Liver (tissue), 9 donors: ENCODE results near the gene MAMDC2. TPM values are rescaled to one million over a fixed set of nuclear protein-coding genes. Genes with fewer than 3 reads are reported as not detected.

Experiments used
- DNase-seq: peaks from one replicate; pipeline ENCODE4 v3.0.0-alpha.2; 2017; ENCODE audit warnings: low spot score
- H3K27ac ChIP-seq, 2 donors: one replicate each; pipeline ENCODE4 v1.7.0; 2013; ENCODE audit warnings: inconsistent platforms in 2 of 2, low read length in 2 of 2, control low read depth in 1 of 2, low read depth in 1 of 2, mild to moderate bottlenecking in 1 of 2
- H3K27me3 ChIP-seq, 4 donors: one replicate each; pipeline versions ENCODE4 v1.6.1 to v1.7.0; 2013; ENCODE audit warnings: low read length in 3 of 4, inconsistent platforms in 1 of 4, mild to moderate bottlenecking in 1 of 4, moderate library complexity in 1 of 4; ENCODE audit not compliant: control insufficient read depth in 4 of 4, insufficient read depth in 4 of 4
- H3K36me3 ChIP-seq, 4 donors: one replicate each; pipeline versions ENCODE4 v1.6.1 to v1.7.0; 2013; ENCODE audit warnings: low read length in 3 of 4, mild to moderate bottlenecking in 3 of 4, low read depth in 1 of 4, moderate library complexity in 1 of 4; ENCODE audit not compliant: control insufficient read depth in 4 of 4, insufficient read depth in 3 of 4
- H3K4me1 ChIP-seq, 4 donors: one replicate each; pipeline versions ENCODE4 v1.6.1 to v1.7.0; 2013; ENCODE audit warnings: low read length in 3 of 4, mild to moderate bottlenecking in 3 of 4, moderate library complexity in 1 of 4; ENCODE audit not compliant: control insufficient read depth in 4 of 4, insufficient read depth in 4 of 4
- H3K4me3 ChIP-seq, 3 donors: one replicate each; pipeline versions ENCODE4 v1.6.1 to v1.7.0; 2013; ENCODE audit warnings: low read length in 3 of 3, control low read depth in 1 of 3, low read depth in 1 of 3, mild to moderate bottlenecking in 1 of 3
- H3K9ac ChIP-seq, 2 donors: one replicate each; pipeline ENCODE4 v1.7.0; 2013; ENCODE audit warnings: low read length in 2 of 2, mild to moderate bottlenecking in 2 of 2, moderate library complexity in 2 of 2, control low read depth in 1 of 2, low read depth in 1 of 2
- H3K9me3 ChIP-seq, 4 donors: one replicate each; pipeline versions ENCODE4 v1.6.1 to v1.7.0; 2013; ENCODE audit warnings: low read length in 3 of 4; ENCODE audit not compliant: control insufficient read depth in 4 of 4
- FOXA1 ChIP-seq: IDR thresholded peaks from 2 replicates; pipeline ENCODE4 v1.6.1; 2016; ENCODE audit warnings: antibody characterized with exemption
- GABPA ChIP-seq, 2 donors: IDR thresholded peaks in 1 of 2; conservative IDR thresholded peaks in 1 of 2; 2 replicates each; pipeline ENCODE4 v1.6.1; 2016; ENCODE audit warnings: antibody characterized with exemption in 2 of 2, mild to moderate bottlenecking in 1 of 2, moderate library complexity in 1 of 2
- HNF4A ChIP-seq, 2 donors: conservative IDR thresholded peaks; 2 replicates each; pipeline ENCODE4 v1.6.1; 2016; ENCODE audit warnings: antibody characterized with exemption in 2 of 2, mild to moderate bottlenecking in 2 of 2
- HNF4G ChIP-seq: IDR thresholded peaks from 2 replicates; pipeline ENCODE4 v1.6.1; 2016; ENCODE audit warnings: antibody characterized with exemption
- JUND ChIP-seq, 2 donors: IDR thresholded peaks; 2 replicates each; pipeline ENCODE4 v1.6.1; 2016; ENCODE audit warnings: antibody characterized with exemption in 2 of 2
- NR2F2 ChIP-seq: IDR thresholded peaks from 2 replicates; pipeline ENCODE4 v1.6.1; 2016; ENCODE audit warnings: antibody characterized with exemption
- RAD21 ChIP-seq, 2 donors: IDR thresholded peaks; 2 replicates each; pipeline ENCODE4 v1.6.1; 2016; ENCODE audit warnings: antibody characterized with exemption in 2 of 2, mild to moderate bottlenecking in 2 of 2
- RXRA ChIP-seq, 2 donors: IDR thresholded peaks; 2 replicates each; pipeline ENCODE4 v1.6.1; 2017 to 2018; ENCODE audit warnings: antibody characterized with exemption in 2 of 2, mild to moderate bottlenecking in 1 of 2
- SP1 ChIP-seq: IDR thresholded peaks from 2 replicates; pipeline ENCODE4 v1.6.1; 2018; ENCODE audit warnings: antibody characterized with exemption, mild to moderate bottlenecking
- TAF1 ChIP-seq: conservative IDR thresholded peaks from 2 replicates; pipeline ENCODE4 v1.6.1; 2016; ENCODE audit warnings: antibody characterized with exemption, mild to moderate bottlenecking
- YY1 ChIP-seq: IDR thresholded peaks from 2 replicates; pipeline ENCODE4 v1.6.1; 2016; ENCODE audit warnings: antibody characterized with exemption, mild to moderate bottlenecking
- WGBS: extraction: QIAGEN DNeasy Blood & Tissue Kit; methylation state at CpG from one replicate; pipeline ENCODE4 v1.1.7; 2013; 5-methylcytosine and 5-hydroxymethylcytosine counted together
- polyA plus RNA-seq, 2 donors: library from polyadenylated mRNA; stranded (reverse) in 1 of 2; unstranded in 1 of 2; fragments of 200-250 nt in 1 of 2; fragments of >200 nt in 1 of 2; fragmentation: Nextera tagmentation in 1 of 2; extraction: Ambion mirVana in 1 of 2; gene quantifications; one replicate each; pipeline versions ENCODE4 v1.2.1 to v1.2.3, GENCODE V29; 2013 to 2015
- total RNA-seq, 2 donors: library from RNA; depleted of rRNA; stranded (reverse); fragments of >200 nt; gene quantifications; one replicate each; pipeline ENCODE4 v1.2.3, GENCODE V29; 2014
- TF ChIP-seq, protein P1 (sequence below): IDR thresholded peaks from 2 replicates; pipeline ENCODE4 v1.6.1; 2016; ENCODE audit warnings: antibody characterized with exemption
- TF ChIP-seq, protein P2 (sequence below): IDR thresholded peaks from 2 replicates; pipeline ENCODE4 v1.6.1; 2016; ENCODE audit warnings: antibody characterized with exemption
- TF ChIP-seq, protein P3 (sequence below): IDR thresholded peaks from 2 replicates; pipeline ENCODE4 v1.6.1; 2016; ENCODE audit warnings: antibody characterized with exemption, mild to moderate bottlenecking
- TF ChIP-seq, protein P4 (sequence below): IDR thresholded peaks from 2 replicates; pipeline ENCODE4 v1.6.1; 2016; ENCODE audit warnings: antibody characterized with exemption
- donor health status: healthy.
- donor health status: healthy.
- donor health status: healthy.
- donor health status: healthy.
- donor health status: healthy.

Gene MAMDC2
- total and polyA plus RNA-seq, 4 donors, result 0.28 to 4.4 (median 1.0) TPM

DNA sequence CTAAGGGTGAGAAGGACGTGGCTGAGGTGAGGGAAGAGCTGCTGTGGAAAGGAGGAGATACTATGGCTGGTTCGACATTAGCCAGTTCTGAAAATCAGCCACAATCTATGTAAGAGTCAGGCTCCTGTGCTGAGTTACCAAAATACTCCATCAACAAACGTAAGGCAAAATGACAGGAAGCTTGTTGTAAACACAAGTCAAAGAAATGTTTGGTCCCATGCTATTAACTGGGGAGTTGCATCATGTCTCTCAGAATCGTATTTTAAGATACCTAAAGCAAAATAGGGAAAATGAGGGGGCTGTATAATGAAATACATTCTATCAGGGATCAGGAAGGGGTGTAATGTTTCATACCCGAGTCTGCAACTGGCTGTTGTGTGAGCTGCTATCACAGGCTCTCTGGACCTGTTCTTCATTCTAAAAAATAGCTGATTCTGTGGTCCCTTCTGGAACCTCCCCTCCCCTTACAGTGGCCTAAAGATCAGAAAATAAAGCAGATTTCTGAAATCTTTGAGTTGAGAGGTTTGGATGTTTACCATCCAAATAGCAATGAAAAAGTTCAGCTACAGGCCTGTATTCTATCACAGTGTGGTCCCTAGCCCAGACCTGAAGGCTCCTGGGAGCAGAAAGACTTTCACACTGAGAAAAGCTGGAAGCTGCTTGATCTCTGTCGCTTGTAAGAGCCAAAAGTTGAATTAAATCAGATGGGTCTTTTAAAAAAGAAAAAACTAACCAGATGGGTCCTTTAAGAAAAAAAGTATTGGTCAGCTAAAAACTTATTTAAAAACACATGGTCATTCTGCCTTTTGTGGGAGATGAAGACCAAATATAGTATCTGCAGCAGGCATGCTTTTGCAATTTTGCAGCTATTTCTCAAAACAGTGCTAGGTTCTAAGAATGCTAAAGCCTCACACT, 117.3 kb downstream of the MAMDC2 start:
- Histone ChIP-seq H3K4me3 (no peak overlapping the region), H3K27ac (no peak overlapping the region), H3K9ac (no peak overlapping the region), H3K36me3 (no peaks in the 10 kb centered on the region), H3K4me1 (no peaks in the 10 kb centered on the region), H3K27me3 (no peaks in the 10 kb centered on the region), H3K9me3 (no peaks in the 10 kb centered on the region)
- 75% methylated on average over 6 of the region's 6 CpGs for WGBS
- TF ChIP-seq YY1 (no peak), NR2F2 (no peak), HNF4G (no peak), JUND (IDR thresholded peaks at IDR 0.05) (no peak), TAF1 (no peak), SP1 (no peak), RXRA (IDR thresholded peaks at IDR 0.05) (no peak), FOXA1 (no peak), HNF4A (conservative IDR thresholded peaks at IDR 0.05) (no peak), RAD21 (IDR thresholded peaks at IDR 0.05) (no peak)
- TF ChIP-seq, protein P1, sequence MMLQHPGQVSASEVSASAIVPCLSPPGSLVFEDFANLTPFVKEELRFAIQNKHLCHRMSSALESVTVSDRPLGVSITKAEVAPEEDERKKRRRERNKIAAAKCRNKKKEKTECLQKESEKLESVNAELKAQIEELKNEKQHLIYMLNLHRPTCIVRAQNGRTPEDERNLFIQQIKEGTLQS, result no peak
- TF ChIP-seq, protein P2, sequence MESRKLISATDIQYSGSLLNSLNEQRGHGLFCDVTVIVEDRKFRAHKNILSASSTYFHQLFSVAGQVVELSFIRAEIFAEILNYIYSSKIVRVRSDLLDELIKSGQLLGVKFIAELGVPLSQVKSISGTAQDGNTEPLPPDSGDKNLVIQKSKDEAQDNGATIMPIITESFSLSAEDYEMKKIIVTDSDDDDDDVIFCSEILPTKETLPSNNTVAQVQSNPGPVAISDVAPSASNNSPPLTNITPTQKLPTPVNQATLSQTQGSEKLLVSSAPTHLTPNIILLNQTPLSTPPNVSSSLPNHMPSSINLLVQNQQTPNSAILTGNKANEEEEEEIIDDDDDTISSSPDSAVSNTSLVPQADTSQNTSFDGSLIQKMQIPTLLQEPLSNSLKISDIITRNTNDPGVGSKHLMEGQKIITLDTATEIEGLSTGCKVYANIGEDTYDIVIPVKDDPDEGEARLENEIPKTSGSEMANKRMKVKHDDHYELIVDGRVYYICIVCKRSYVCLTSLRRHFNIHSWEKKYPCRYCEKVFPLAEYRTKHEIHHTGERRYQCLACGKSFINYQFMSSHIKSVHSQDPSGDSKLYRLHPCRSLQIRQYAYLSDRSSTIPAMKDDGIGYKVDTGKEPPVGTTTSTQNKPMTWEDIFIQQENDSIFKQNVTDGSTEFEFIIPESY, result no peak
- TF ChIP-seq, protein P3, sequence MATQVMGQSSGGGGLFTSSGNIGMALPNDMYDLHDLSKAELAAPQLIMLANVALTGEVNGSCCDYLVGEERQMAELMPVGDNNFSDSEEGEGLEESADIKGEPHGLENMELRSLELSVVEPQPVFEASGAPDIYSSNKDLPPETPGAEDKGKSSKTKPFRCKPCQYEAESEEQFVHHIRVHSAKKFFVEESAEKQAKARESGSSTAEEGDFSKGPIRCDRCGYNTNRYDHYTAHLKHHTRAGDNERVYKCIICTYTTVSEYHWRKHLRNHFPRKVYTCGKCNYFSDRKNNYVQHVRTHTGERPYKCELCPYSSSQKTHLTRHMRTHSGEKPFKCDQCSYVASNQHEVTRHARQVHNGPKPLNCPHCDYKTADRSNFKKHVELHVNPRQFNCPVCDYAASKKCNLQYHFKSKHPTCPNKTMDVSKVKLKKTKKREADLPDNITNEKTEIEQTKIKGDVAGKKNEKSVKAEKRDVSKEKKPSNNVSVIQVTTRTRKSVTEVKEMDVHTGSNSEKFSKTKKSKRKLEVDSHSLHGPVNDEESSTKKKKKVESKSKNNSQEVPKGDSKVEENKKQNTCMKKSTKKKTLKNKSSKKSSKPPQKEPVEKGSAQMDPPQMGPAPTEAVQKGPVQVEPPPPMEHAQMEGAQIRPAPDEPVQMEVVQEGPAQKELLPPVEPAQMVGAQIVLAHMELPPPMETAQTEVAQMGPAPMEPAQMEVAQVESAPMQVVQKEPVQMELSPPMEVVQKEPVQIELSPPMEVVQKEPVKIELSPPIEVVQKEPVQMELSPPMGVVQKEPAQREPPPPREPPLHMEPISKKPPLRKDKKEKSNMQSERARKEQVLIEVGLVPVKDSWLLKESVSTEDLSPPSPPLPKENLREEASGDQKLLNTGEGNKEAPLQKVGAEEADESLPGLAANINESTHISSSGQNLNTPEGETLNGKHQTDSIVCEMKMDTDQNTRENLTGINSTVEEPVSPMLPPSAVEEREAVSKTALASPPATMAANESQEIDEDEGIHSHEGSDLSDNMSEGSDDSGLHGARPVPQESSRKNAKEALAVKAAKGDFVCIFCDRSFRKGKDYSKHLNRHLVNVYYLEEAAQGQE, result no peak
- TF ChIP-seq, protein P4, sequence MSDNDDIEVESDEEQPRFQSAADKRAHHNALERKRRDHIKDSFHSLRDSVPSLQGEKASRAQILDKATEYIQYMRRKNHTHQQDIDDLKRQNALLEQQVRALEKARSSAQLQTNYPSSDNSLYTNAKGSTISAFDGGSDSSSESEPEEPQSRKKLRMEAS, result no peak
- no peak for DNase-seq

DNA sequence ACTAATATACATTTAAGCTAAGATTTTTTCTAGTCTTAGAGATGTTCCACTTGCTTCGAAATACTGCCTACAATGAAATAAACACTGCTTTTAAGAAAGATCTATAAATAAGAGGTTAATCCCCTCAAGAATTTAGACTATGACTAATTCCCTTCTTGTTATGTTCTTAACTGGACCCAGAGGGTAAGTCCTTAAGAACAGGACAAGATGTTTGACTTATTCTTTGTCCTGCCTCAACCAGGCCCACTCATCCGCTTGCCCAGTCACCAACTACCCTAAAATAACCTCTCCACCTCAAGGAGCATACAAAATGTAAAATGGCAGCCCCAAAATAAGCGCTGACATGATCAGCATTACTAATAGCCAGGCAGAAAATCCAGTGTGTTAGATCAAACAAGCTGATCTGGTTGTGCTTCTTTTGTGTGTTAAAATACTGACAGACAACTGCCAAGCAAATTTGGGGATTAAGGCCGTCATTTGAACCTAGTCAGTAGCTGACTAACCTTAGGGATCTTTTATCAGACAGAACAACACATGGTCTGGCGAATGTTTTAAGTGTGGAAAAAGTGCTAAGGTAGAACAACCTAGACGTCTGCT, 121.5 kb downstream of the MAMDC2 start:
- Histone ChIP-seq H3K4me1 (peaks cover 0 to 2% (median 0%) of the 10 kb centered on the region in 4 donors), H3K9me3 (no peaks in the 10 kb centered on the region), H3K27ac (no peak overlapping the region), H3K9ac (no peak overlapping the region), H3K36me3 (no peaks in the 10 kb centered on the region), H3K4me3 (no peak overlapping the region), H3K27me3 (no peaks in the 10 kb centered on the region)
- WGBS, result 79% methylated on average over 6 of the region's 6 CpGs
- no peak for DNase-seq
- no peak for TF ChIP-seq HNF4G
- TF ChIP-seq, protein P4, result no peak
- TF ChIP-seq YY1, result no peak
- TF ChIP-seq, protein P3, result no peak
- no peak for TF ChIP-seq RAD21 (IDR thresholded peaks at IDR 0.05)
- TF ChIP-seq, protein P2, result no peak
- TF ChIP-seq GABPA (IDR thresholded peaks at IDR 0.05 in 1 of 2, conservative IDR thresholded peaks at IDR 0.05 in 1 of 2), result no peak
